K562 (cell line): Measurements from ENCODE around the gene CASD1.

Experiments
- CAMTA2 ChIP-seq: fragments of 250-450 bp; sonication (Bioruptor Pico); conservative IDR thresholded peaks from 2 replicates; pipeline ENCODE4 v1.5.1; 2022
- EWSR1 ChIP-seq: fragments of 450-650 bp; IDR thresholded peaks from 2 replicates; pipeline ENCODE4 v1.6.1; 2018; ENCODE audit warnings: borderline replicate concordance, mild to moderate bottlenecking, low read depth, moderate library complexity; ENCODE audit not compliant: partially characterized antibody
- TEAD4 ChIP-seq, 2 experiments: sonication (generic) in 1 of 2; formaldehyde crosslinking in 1 of 2; IDR thresholded peaks; 2 replicates each; pipeline versions ENCODE4 v1.6.1 to v1.8.0; 2012 to 2022; ENCODE audit warnings: borderline replicate concordance in 1 of 2, inconsistent platforms in 1 of 2, low read length in 1 of 2, mild to moderate bottlenecking in 1 of 2, missing genetic modification reagents in 1 of 2
- ZNF140 ChIP-seq: fragments of 250-450 bp; sonication (Bioruptor Pico); IDR thresholded peaks from 2 replicates; pipeline ENCODE4 v1.8.0; 2021; ENCODE audit warnings: moderate library complexity, mild to moderate bottlenecking, inconsistent platforms
- ZNF274 ChIP-seq: IDR thresholded peaks from 2 replicates; pipeline ENCODE4 v1.6.1; 2011; ENCODE audit warnings: low read depth, mild to moderate bottlenecking, low read length, moderate library complexity, borderline replicate concordance

DNA sequence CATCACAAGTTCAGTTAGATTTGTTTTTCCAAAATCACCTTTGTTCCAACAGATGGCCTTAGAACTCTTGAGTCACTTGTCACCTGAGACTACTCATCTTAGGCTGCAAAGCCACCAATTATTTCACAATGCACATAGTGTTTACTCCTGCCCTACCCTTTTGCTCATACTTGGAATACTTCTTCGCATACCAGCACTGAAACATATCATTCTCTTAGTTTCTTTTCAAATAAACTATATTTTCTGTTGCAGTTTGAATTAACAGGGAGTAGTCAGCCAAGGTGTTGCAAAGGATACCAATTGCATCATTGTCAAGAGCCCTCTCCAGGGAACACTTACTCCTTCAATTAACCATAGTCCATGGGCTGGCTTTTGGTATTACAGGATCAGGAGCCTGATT is 71.0 kb downstream of the CASD1 start:
- TF ChIP-seq TEAD4 (IDR thresholded peaks at IDR 0.05; ENCODE audit: low read length) (no peak), TEAD4 (CRISPR knock-in tag; IDR thresholded peaks at IDR 0.05; ENCODE audit: borderline replicate concordance) (no peak), ZNF274 (no peak), ZNF140 (no peak), EWSR1 (no peak), CAMTA2 (CRISPR knock-in tag) (no peak)
